HCT116 (cell line): Measurements from ENCODE around the gene ORC6. TPM values are rescaled to one million over a fixed set of nuclear protein-coding genes. Genes with fewer than 3 reads are reported as not detected.

ENCODE experiments used
- ATAC-seq: fragments of 200-7000 bp; cut with Tn5 transposase; 2 replicates; pipeline ENCODE4 v1.9.1; 2020; ENCODE audit warnings: mild to moderate bottlenecking, moderate library complexity
- BruUV-seq: library from RNA; stranded (reverse); fragments of 400-500 nt; replicated peaks from 2 replicates; lab custom pipeline; 2021; lab: Mats Ljungman, UMichigan
- CTCF ChIA-PET: fragments of 300-600 bp; sonication (Branson Sonifier 250); formaldehyde crosslinking; loops from one replicate; lab custom pipeline; 2021; ENCODE audit warnings: antibody characterized with exemption; lab: Charles Lee
- POLR2A ChIA-PET: fragments of 300-600, 350-600 bp; sonication (Branson Sonifier 250); formaldehyde crosslinking; loops from one replicate; lab custom pipeline; 2021; ENCODE audit warnings: antibody characterized with exemption; lab: Charles Lee
- RAD21 ChIA-PET, 2 experiments: fragments of 300-600 bp; sonication (Branson Sonifier 250); formaldehyde crosslinking; loops; one replicate each; lab custom pipeline; 2023; ENCODE audit warnings: low total read pairs in 2 of 2; ENCODE audit not compliant: uncharacterized antibody in 2 of 2, unreplicated experiment in 2 of 2, low non-redundant PET in 1 of 2; lab: Charles Lee
- DNase-seq: peaks from one replicate; pipeline ENCODE4 v3.0.0-alpha.2; 2010; ENCODE audit warnings: low read depth, low spot score
- H2AFZ ChIP-seq: fragments of 200-600 bp; shearing (Covaris generic), sonication (generic); 2 replicates; pipeline ENCODE4 v1.6.1; 2017; ENCODE audit warnings: low read depth, mixed run types, mixed read lengths, antibody characterized with exemption, low read length; ENCODE audit not compliant: poor library complexity, severe bottlenecking
- H3K27ac ChIP-seq: 2 replicates; pipeline ENCODE4 v1.5.1; 2012; ENCODE audit warnings: low read depth, low read length
- H3K27me3 ChIP-seq: fragments of 200-600 bp; sonication (generic); 2 replicates; pipeline ENCODE4 v1.6.1; 2016; ENCODE audit warnings: mixed run types, low read length, mixed read lengths; ENCODE audit not compliant: insufficient read depth
- H3K36me3 ChIP-seq, 2 experiments: fragments of 200-500 bp in 1 of 2; fragments of 200-600 bp in 1 of 2; sonication (Bioruptor generic) in 1 of 2; sonication (generic) in 1 of 2; 2 replicates each; pipeline versions ENCODE4 v1.5.1 to v1.6.1; 2014 to 2016; ENCODE audit warnings: low read length in 2 of 2, inconsistent platforms in 1 of 2, mixed read lengths in 1 of 2, mixed run types in 1 of 2; ENCODE audit not compliant: insufficient read depth in 2 of 2, control insufficient read depth in 1 of 2
- H3K4me1 ChIP-seq, 2 experiments: fragments of 200-600 bp in 1 of 2; sonication (generic) in 1 of 2; 2 replicates each; pipeline versions ENCODE4 v1.5.1 to v1.6.1; 2012 to 2017; ENCODE audit warnings: low read length in 2 of 2, inconsistent platforms in 1 of 2, mild to moderate bottlenecking in 1 of 2, mixed read lengths in 1 of 2, mixed run types in 1 of 2, moderate library complexity in 1 of 2; ENCODE audit not compliant: insufficient read depth in 2 of 2, control insufficient read depth in 1 of 2
- H3K4me2 ChIP-seq: fragments of 200-600 bp; sonication (generic); 2 replicates; pipeline ENCODE4 v1.6.1; 2017; ENCODE audit warnings: mixed run types, low read length, mixed read lengths
- H3K4me3 ChIP-seq, 2 experiments: fragments of 200-600 bp in 1 of 2; sonication (generic) in 1 of 2; replicated peaks in 1 of 2; 2 replicates each; pipeline ENCODE4 v1.5.1; 2011 to 2016; ENCODE audit warnings: low read length in 2 of 2, control low read depth in 1 of 2, low read depth in 1 of 2, mild to moderate bottlenecking in 1 of 2, mixed read lengths in 1 of 2, mixed run types in 1 of 2
- H3K79me2 ChIP-seq: fragments of 200-600 bp; sonication (generic); 2 replicates; pipeline ENCODE4 v1.6.1; 2017; ENCODE audit warnings: mild to moderate bottlenecking, mixed run types, low read length, moderate library complexity, mixed read lengths; ENCODE audit not compliant: insufficient read depth
- H3K9ac ChIP-seq: fragments of 200-600 bp; sonication (generic); 2 replicates; pipeline ENCODE4 v1.6.1; 2016; ENCODE audit warnings: low read length, mixed read lengths
- H3K9me2 ChIP-seq: fragments of 200-600 bp; sonication (generic), shearing (Covaris generic); 2 replicates; pipeline ENCODE4 v1.6.1; 2017; ENCODE audit warnings: mixed run types, mild to moderate bottlenecking, moderate library complexity; ENCODE audit not compliant: insufficient read depth
- H3K9me3 ChIP-seq, 2 experiments: fragments of 200-500 bp in 1 of 2; fragments of 200-600 bp in 1 of 2; sonication (Bioruptor generic) in 1 of 2; sonication (generic) in 1 of 2; 2 replicates each; pipeline ENCODE4 v1.6.1; 2014 to 2017; ENCODE audit warnings: low read length in 2 of 2, mixed read lengths in 2 of 2, inconsistent platforms in 1 of 2, low read depth in 1 of 2, mild to moderate bottlenecking in 1 of 2, mixed run types in 1 of 2, moderate library complexity in 1 of 2; ENCODE audit not compliant: control insufficient read depth in 1 of 2, insufficient read depth in 1 of 2
- H4K20me1 ChIP-seq: fragments of 200-600 bp; sonication (generic), shearing (Covaris generic); 2 replicates; pipeline ENCODE4 v1.6.1; 2017; ENCODE audit warnings: mixed run types, mild to moderate bottlenecking, moderate library complexity; ENCODE audit not compliant: insufficient read depth
- CBX3 ChIP-seq: IDR thresholded peaks from 2 replicates; pipeline ENCODE4 v1.6.1; 2012; ENCODE audit warnings: low read depth
- CEBPB ChIP-seq: IDR thresholded peaks from 2 replicates; pipeline ENCODE4 v1.6.1; 2012; ENCODE audit warnings: low read depth
- ELF1 ChIP-seq: IDR thresholded peaks from 2 replicates; pipeline ENCODE4 v1.6.1; 2012; ENCODE audit warnings: low read depth, borderline replicate concordance
- EZH2phosphoT487 ChIP-seq: fragments of 200-600 bp; IDR thresholded peaks from 2 replicates; pipeline ENCODE4 v1.6.1; 2018; ENCODE audit warnings: antibody characterized with exemption, borderline replicate concordance
- FOSL1 ChIP-seq: IDR thresholded peaks from 2 replicates; pipeline ENCODE4 v1.6.1; 2012; ENCODE audit warnings: low read depth
- JUND ChIP-seq: IDR thresholded peaks from 2 replicates; pipeline ENCODE4 v1.6.1; 2012
- SP1 ChIP-seq: IDR thresholded peaks from 2 replicates; pipeline ENCODE4 v1.6.1; 2012; ENCODE audit warnings: low read depth
- SRF ChIP-seq: IDR thresholded peaks from 2 replicates; pipeline ENCODE4 v1.6.1; 2012; ENCODE audit warnings: low read depth
- ZNF274 ChIP-seq: fragments of 200-500 bp; sonication (Bioruptor generic); IDR thresholded peaks from 2 replicates; pipeline ENCODE4 v1.6.1; 2014; ENCODE audit warnings: mild to moderate bottlenecking, low read depth, low read length, inconsistent platforms
- intact Hi-C: fragments of 100-400 bp; cut with micrococcal nuclease; formaldehyde crosslinking; loops from 2 replicates; pipeline ENCODE4 v1.10.0; 2022
- total RNA-seq: library from RNA; stranded (reverse); gene quantifications from one replicate; pipeline ENCODE4 v1.2.1, GENCODE V29; 2021; ENCODE audit not compliant: unreplicated experiment
- TF ChIP-seq, protein P1 (sequence below): IDR thresholded peaks from 2 replicates; pipeline ENCODE4 v1.6.1; 2012; ENCODE audit warnings: low read depth
- TF ChIP-seq, protein P2 (sequence below): IDR thresholded peaks from 2 replicates; pipeline ENCODE4 v1.6.1; 2012

The ORC6 gene
- total RNA-seq, 1 experiment from 2014 or later: 44.7 TPM

DNA sequence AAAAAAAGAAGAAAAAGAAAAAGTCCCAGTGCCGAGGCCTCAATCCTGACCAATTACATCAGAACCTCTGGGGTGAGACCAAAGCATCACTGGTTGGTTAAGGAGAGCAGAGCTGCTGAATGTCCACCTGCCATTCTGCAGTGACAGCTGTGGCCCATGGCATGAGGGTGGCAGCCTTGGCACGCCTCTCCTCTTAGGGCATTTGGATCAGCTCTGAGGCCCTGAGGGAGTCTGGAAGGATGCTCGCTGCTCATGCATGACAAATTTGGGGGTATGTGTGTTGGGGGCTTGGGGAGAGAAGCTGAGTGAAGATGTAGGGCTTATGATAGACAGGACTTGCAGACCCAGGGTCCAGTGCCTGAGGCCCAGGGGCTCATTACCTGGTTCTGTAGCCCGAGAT, 32.4 kb downstream of the ORC6 start:
- intact Hi-C loops: no loop called here
- no peaks in the 10 kb centered on the region for H3K9me2 ChIP-seq
- no peak overlapping the region for H2AFZ ChIP-seq
- TF ChIP-seq EZH2phosphoT487 (no peak), CBX3 (no peak), CEBPB (no peak), ELF1 (no peak), FOSL1 (no peak), JUND (no peak), SRF (no peak), ZNF274 (no peak), SP1 (no peak)
- TF ChIP-seq, protein P1, sequence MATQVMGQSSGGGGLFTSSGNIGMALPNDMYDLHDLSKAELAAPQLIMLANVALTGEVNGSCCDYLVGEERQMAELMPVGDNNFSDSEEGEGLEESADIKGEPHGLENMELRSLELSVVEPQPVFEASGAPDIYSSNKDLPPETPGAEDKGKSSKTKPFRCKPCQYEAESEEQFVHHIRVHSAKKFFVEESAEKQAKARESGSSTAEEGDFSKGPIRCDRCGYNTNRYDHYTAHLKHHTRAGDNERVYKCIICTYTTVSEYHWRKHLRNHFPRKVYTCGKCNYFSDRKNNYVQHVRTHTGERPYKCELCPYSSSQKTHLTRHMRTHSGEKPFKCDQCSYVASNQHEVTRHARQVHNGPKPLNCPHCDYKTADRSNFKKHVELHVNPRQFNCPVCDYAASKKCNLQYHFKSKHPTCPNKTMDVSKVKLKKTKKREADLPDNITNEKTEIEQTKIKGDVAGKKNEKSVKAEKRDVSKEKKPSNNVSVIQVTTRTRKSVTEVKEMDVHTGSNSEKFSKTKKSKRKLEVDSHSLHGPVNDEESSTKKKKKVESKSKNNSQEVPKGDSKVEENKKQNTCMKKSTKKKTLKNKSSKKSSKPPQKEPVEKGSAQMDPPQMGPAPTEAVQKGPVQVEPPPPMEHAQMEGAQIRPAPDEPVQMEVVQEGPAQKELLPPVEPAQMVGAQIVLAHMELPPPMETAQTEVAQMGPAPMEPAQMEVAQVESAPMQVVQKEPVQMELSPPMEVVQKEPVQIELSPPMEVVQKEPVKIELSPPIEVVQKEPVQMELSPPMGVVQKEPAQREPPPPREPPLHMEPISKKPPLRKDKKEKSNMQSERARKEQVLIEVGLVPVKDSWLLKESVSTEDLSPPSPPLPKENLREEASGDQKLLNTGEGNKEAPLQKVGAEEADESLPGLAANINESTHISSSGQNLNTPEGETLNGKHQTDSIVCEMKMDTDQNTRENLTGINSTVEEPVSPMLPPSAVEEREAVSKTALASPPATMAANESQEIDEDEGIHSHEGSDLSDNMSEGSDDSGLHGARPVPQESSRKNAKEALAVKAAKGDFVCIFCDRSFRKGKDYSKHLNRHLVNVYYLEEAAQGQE: no peak
- TF ChIP-seq, protein P2, sequence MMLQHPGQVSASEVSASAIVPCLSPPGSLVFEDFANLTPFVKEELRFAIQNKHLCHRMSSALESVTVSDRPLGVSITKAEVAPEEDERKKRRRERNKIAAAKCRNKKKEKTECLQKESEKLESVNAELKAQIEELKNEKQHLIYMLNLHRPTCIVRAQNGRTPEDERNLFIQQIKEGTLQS: no peak
- TF ChIP-seq, all 23 proteins: peak for 0
- DNase-seq: no peak
- no peak for ATAC-seq
- Histone ChIP-seq H3K27me3 (no peaks in the 10 kb centered on the region), H3K36me3 (no peaks in the 10 kb centered on the region), H3K9ac (no peak overlapping the region), H4K20me1 (no peaks in the 10 kb centered on the region), H3K4me3 (no peak overlapping the region), H3K27ac (no peak overlapping the region), H3K79me2 (no peaks in the 10 kb centered on the region), H3K4me1 (no peaks in the 10 kb centered on the region), H3K9me3 (no peaks in the 10 kb centered on the region), H3K4me2 (no peak overlapping the region)
- CTCF ChIA-PET: no interaction called here
- RAD21 ChIA-PET: no interaction called here
- BruUV-seq: no TSS peak
- POLR2A ChIA-PET: no interaction called here
